ENCODE results near the gene ATE1.

DNA sequence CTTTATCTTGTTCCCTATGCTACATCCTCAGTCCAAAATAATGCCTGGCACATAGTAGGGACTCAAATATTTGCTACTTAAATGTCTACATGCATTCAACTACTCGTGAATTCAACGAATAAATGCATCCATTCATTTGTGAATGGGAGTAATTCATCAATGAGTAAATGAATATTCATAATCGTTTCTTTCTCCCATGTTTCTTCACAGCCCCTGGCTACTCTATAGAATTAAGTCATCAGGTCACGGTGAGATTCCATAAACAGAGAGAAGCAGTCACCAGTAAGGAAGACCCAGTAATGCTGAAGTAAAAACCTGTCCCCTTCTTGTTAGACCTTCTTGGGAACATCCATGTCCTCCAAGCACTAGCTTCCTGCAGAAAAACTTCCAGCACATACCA, 48.4 kb downstream of the ATE1 start:
- TF ChIP-seq CTCF (IDR thresholded peaks at IDR 0.05) (no peak), EP300 (IDR thresholded peaks at IDR 0.05) (no peak)
